H4 (cell line): Measurements from ENCODE around the gene PDZD2. TPM values are rescaled to one million over a fixed set of nuclear protein-coding genes. Genes with fewer than 3 reads are reported as not detected.
"Not testable (repeated sequence)": the region's sequence is repeated elsewhere in the genome, so short reads cannot be mapped to it uniquely, and the experiment has no call there.

Experiments
- DNase-seq: peaks from one replicate; pipeline ENCODE4 v3.0.0-alpha.2; 2015; ENCODE audit warnings: low spot score
- total RNA-seq: library from RNA; depleted of rRNA; stranded (reverse); fragments of >200 nt; shearing (Covaris generic); gene quantifications from 2 replicates; pipeline ENCODE4 v1.2.3, GENCODE V29; 2014

Gene PDZD2
- total RNA-seq, 1 experiment from 2014 or later, result 1.2 TPM

- not testable (repeated sequence) for DNase-seq
Observed at GRCh38 chr5:31691408-31691807, 52.5 kb downstream of the PDZD2 start.

GRCh38 chr5:31692561-31693221 lies 53.8 kb downstream of the PDZD2 start:
- no peak for DNase-seq

GRCh38 chr5:31698673-31699072 lies 59.7 kb downstream of the PDZD2 start:
- no peak for DNase-seq

- DNase-seq, result no peak
Observed at GRCh38 chr5:31701642-31702299, 62.8 kb downstream of the PDZD2 start.

- DNase-seq, result no peak
Observed at GRCh38 chr5:31702712-31703111, 63.8 kb downstream of the PDZD2 start.

GRCh38 chr5:31703757-31704156 lies 64.8 kb downstream of the PDZD2 start:
- DNase-seq, result no peak

GRCh38 chr5:31706186-31706585 lies 67.3 kb downstream of the PDZD2 start:
- no peak for DNase-seq

GRCh38 chr5:31707329-31707728 lies 68.4 kb downstream of the PDZD2 start:
- DNase-seq, result no peak

- DNase-seq, result no peak
Observed at GRCh38 chr5:31708089-31708488, 69.2 kb downstream of the PDZD2 start.

GRCh38 chr5:31711363-31711762 lies 72.4 kb downstream of the PDZD2 start:
- no peak for DNase-seq

- no peak for DNase-seq
Observed at GRCh38 chr5:31711935-31712592, 73.1 kb downstream of the PDZD2 start.

GRCh38 chr5:31717561-31717960 lies 78.6 kb downstream of the PDZD2 start:
- no peak for DNase-seq

GRCh38 chr5:31720004-31720403 lies 81.1 kb downstream of the PDZD2 start:
- no peak for DNase-seq

GRCh38 chr5:31720811-31721345 lies 81.9 kb downstream of the PDZD2 start:
- DNase-seq, result no peak

GRCh38 chr5:31722111-31722510 lies 83.2 kb downstream of the PDZD2 start:
- no peak for DNase-seq

- no peak for DNase-seq
Observed at GRCh38 chr5:31725996-31726395, 87.1 kb downstream of the PDZD2 start.

- DNase-seq, result no peak
Observed at GRCh38 chr5:31726952-31727351, 88.0 kb downstream of the PDZD2 start.

- no peak for DNase-seq
Observed at GRCh38 chr5:31728039-31728438, 89.1 kb downstream of the PDZD2 start.

GRCh38 chr5:31728806-31729205 lies 89.9 kb downstream of the PDZD2 start:
- DNase-seq, result not testable (repeated sequence)

- peak; percentile 14 for DNase-seq
Observed at GRCh38 chr5:31730139-31730538, 91.2 kb downstream of the PDZD2 start.

- peak; percentile 86 for DNase-seq
Observed at GRCh38 chr5:31731016-31731415, 92.1 kb downstream of the PDZD2 start.

- peak; percentile 87 for DNase-seq
Observed at GRCh38 chr5:31731710-31732301, 92.9 kb downstream of the PDZD2 start.
